Suppressor macrophage treated with lipopolysaccharide for 4 hours (primary cell): ENCODE results near the gene SRF.
"Not testable (repeated sequence)": the region's sequence is repeated elsewhere in the genome, so short reads cannot be mapped to it uniquely, and the experiment has no call there.

Experiments used
- DNase-seq: peaks from one replicate; pipeline ENCODE4 v3.0.0-alpha.2; 2020

Gene SRF

GRCh38 chr6:43170931-43171706 is at the start of gene SRF:
SRF (plus strand) TSS chr6:43171269; CDS start chr6:43171657, 388 bp downstream.
- DNase-seq, result peak; percentile 100

DNA sequence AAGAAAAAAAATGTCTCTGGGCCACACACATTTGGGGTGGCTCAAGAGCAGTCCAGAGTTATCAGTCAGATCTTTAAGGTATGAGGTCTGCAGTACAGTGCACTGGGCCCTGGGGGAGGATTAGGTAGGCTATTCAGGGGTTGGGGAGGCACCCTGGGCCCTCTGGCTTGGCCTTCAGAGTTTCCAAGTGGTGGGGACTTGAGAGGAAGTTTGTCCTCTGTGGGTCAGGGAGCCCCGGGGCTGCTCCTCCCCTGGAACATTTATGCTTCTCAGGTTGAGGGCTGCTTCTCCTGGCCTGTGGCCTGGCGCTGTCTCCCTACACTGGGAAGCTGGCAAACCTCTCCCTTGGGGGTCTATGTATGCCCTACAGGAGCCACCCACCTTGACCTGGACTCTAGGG is 48.9 kb upstream of the SRF start:
- DNase-seq, result no peak

DNA sequence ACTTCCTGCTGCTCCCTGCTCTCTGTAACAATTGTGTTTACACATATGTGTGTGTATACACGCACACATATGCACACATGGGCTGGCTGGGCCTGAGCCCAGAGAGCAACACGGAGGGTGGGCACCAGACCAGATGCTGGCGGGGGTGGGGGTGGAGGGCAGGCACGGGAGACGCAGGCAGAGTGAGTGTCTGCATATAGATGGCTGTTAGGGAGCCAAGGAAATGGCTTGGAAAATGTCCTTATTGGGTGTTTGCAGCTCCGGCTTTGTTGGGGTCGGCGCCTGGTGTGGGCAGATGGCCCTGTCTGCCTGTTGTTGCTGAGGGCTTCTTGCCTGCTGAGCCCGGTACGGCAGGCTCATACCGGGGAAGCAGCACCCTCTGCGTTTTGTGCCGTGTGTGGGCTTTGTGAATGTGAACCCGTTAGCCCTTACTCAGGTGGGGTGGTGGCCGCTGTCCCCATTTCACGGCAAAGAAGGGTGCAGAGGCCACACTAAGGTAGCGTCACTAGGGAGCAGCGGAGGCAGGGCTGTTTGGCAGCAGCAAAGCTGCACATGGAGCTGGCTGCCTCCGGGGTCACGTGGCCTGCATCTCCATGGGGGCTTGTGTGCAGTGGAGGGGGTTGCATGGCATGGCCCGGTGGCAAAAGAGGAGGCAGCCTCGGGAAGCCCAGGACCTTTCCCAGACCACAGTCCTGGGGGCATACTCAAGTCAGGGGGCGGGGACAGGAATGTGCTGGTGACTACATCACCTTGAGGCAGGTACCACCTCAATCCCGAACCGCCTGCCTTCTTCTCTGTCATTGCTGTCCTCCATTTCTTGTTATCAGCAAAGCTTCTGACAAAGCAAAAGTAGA is 47.4 kb upstream of the SRF start:
- no peak for DNase-seq

- no peak for DNase-seq
Observed at GRCh38 chr6:43124481-43124880, 46.6 kb upstream of the SRF start.

DNA sequence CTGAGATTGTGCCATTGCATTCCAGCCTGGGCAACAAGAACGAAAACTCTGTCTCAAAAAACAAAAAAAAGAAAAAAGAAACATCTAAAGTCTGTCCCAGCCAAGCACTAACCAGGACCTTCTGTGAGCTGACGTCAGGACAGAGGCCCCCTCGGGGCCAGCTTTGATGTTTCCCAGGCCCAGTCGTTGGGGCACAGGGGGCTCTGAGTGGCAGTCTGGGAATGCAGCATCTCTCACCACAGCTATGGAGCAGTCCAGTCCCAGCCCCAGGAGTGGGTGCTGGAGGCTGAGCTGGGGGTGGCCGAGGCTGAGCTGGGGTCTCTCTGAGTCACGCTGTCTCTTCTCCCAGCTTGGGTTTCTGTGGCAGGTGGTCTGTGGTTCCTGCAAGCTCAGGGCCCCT is 46.0 kb upstream of the SRF start:
- no peak for DNase-seq

DNA sequence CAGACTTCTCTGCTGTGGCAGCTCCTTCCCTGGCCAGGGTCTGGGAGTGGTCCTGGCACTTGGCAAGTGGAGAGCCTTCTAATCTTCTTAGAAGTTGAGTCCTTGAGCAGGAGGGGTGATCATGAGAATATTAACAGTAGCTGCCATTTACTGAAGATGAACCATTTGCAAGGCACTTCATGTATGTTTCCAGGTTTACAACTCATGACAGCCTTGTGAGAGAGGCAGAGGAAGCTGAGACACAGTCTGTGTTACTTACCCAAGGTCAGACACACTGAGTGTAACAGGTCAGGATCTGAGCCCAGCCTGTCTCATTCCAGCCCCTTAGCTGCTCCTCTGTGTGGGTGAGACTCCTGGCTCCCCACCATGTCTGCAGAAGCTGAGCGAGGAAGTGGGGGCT is 45.5 kb upstream of the SRF start:
- no peak for DNase-seq

- DNase-seq, result no peak
Observed at GRCh38 chr6:43127180-43127579, 43.9 kb upstream of the SRF start.

GRCh38 chr6:43127877-43128276 is 43.2 kb upstream of the SRF start:
- DNase-seq, result no peak

DNA sequence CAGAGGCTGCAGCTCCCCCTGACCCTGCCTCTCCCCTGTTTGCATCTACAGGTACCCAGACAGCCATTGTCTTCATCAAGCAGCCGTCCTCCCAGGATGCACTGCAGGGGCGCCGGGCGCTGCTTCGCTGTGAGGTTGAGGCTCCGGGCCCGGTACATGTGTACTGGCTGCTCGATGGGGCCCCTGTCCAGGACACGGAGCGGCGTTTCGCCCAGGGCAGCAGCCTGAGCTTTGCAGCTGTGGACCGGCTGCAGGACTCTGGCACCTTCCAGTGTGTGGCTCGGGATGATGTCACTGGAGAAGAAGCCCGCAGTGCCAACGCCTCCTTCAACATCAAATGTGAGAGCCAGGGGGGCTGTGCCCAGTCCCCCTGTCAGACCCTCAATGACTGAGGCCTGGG is 42.1 kb upstream of the SRF start:
- no peak for DNase-seq

DNA sequence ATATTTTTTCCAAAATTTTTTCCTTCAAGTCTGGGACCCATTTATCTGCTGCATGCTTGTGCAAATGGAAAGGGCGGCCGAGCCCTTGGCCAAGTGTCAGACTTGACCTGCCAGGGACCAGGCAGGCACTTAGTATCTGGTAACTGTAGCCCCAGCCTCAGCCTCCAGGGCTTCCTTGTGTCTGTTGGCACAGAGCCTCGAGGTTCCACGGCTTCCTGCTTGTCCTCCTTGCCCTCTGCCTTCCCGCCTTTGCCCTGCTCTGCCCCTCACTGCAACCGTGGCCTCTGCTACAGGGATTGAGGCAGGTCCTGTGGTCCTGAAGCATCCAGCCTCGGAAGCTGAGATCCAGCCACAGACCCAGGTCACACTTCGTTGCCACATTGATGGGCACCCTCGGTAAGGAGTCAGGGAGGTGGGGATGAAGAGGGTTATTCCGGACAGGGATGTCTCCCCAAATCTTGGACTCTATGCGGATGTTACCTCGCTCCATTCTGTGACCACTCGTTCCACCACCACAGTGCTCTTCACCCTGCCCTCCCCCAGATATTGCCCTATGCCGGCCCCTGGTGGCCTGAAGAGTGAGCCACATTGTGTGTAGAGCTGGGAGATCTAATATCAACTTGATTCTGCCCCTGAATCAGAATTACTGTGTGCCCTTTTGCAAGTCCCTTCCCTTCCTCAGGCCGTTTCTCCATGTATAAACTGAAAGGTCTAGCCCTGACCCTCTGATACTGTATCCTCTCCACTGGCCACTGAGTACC is 41.5 kb upstream of the SRF start:
- peak; percentile 27 for DNase-seq

- no peak for DNase-seq
Observed at GRCh38 chr6:43130429-43130828, 40.6 kb upstream of the SRF start.

DNA sequence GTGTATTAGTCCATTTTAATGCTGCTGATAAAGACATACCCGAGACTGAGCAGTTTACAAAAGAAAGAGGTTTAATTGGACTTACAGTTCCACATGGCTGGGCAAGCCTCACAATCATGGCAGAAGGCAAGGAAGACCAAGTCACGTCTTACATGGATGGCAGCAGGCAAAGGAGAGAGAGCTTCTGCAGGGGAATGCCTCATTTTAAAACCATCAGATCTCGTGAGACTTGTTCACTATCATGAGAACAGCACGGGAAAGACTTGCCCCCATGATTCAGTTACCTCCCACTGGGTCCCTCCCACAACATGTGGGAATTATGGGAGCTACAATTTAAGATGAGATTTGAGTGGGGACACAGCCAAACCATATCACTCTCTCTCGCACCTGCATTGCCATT is 39.7 kb upstream of the SRF start:
- DNase-seq, result not testable (repeated sequence)

DNA sequence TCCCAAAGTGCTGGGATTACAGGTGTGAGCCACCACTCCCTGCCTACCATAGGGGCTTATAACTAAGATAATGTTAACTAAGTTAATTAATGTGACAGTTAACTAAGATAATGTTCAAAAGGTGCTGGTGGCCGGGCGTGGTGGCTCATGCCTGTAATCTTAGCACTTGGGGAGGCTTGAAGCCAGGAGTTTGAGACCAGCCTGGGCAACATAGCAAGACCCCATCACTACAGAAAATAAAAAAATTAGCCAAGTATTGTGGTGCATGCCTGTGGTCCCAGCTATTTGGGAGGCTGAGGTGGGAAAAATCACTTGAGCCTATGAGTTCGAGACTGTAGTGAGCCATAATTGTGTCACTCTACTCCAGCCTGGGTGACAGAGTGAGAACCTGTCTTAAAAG is 32.8 kb upstream of the SRF start:
- DNase-seq, result no peak

DNA sequence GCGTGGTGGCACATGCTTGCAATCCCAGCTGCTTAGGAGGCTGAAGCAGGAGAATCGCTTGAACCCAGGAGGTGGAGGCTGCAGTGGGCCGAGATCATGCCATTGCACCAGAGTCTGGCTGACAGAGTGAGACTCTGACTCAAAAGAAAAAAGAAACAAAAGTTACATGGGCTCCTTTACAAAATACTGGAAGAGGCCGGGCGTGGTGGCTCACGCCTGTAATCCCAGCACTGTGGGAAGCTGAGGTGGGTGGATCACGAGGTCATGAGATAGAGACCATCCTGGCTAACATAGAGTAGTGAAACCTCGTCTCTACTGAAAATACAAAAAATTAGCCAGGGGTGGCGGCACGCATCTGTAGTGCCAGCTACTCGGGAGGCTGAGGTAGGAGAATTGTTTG is 31.1 kb upstream of the SRF start:
- not testable (repeated sequence) for DNase-seq

GRCh38 chr6:43141644-43142043 is 29.4 kb upstream of the SRF start:
- DNase-seq, result no peak

DNA sequence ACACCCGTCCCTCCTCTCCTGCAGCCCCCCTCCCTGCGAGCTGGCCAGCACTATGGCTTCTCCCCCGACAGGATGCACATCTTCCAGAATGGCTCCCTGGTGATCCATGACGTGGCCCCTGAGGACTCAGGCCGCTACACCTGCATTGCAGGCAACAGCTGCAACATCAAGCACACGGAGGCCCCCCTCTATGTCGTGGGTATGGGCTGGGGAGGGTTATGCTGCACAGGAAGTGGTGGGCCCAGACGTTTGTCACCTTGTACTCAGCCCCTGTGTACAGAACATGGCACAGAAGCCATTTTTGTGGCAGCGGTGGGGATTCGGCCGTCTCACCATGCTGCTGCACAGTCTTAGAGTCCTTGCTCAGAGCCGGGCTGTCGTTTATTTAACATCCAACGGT is 29.0 kb upstream of the SRF start:
- no peak for DNase-seq

- DNase-seq, result peak; percentile 79
Observed at GRCh38 chr6:43143235-43144128, 27.6 kb upstream of the SRF start.

DNA sequence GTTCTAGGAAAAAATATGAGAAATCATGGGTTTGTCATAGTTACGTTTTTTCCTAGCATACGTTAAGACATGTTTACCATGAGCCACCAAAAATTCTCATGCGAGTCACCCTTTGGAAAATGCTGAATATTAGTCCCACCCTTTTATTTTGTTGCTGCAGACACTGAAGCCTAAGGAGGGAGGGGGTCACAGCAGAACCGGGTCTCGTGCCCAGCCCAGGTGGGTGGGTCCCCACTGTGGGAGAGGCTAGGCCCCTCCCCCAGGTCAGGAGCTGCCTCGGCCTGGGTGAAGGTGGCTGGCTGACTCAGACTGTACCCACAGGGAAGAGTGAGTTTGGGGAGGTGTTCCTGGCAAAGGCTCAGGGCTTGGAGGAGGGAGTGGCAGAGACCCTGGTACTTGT is 26.2 kb upstream of the SRF start:
- DNase-seq, result no peak

GRCh38 chr6:43146261-43146660 is 24.8 kb upstream of the SRF start:
- DNase-seq, result no peak

GRCh38 chr6:43146709-43147688 is 24.1 kb upstream of the SRF start:
- DNase-seq, result no peak
